Activated T-cell treated with anti-CD3 and anti-CD28 coated beads, Interleukin-2, amount 50 U/mL, for 24 hours (primary cell): ENCODE data around the gene NOL4.

Experiments used
- DNase-seq: peaks from one replicate; pipeline ENCODE4 v3.0.0-alpha.2; 2020
- H3K27ac Mint-ChIP-seq: 2 replicates; pipeline ENCODE4 v1.8.0; 2020; ENCODE audit warnings: mild to moderate bottlenecking, mixed read lengths
- H3K27me3 Mint-ChIP-seq: 2 replicates; pipeline ENCODE4 v1.8.0; 2020; ENCODE audit warnings: mixed read lengths
- H3K36me3 Mint-ChIP-seq: 2 replicates; pipeline ENCODE4 v1.8.0; 2020; ENCODE audit warnings: low read depth, mixed read lengths
- H3K4me1 Mint-ChIP-seq: 2 replicates; pipeline ENCODE4 v1.8.0; 2020; ENCODE audit warnings: low read depth, mixed read lengths
- H3K4me3 Mint-ChIP-seq: 2 replicates; pipeline ENCODE4 v1.8.0; 2020; ENCODE audit warnings: mild to moderate bottlenecking, moderate library complexity, mixed read lengths
- H3K9me3 Mint-ChIP-seq: 2 replicates; pipeline ENCODE4 v1.8.0; 2020; ENCODE audit warnings: mixed read lengths

Gene NOL4

DNA sequence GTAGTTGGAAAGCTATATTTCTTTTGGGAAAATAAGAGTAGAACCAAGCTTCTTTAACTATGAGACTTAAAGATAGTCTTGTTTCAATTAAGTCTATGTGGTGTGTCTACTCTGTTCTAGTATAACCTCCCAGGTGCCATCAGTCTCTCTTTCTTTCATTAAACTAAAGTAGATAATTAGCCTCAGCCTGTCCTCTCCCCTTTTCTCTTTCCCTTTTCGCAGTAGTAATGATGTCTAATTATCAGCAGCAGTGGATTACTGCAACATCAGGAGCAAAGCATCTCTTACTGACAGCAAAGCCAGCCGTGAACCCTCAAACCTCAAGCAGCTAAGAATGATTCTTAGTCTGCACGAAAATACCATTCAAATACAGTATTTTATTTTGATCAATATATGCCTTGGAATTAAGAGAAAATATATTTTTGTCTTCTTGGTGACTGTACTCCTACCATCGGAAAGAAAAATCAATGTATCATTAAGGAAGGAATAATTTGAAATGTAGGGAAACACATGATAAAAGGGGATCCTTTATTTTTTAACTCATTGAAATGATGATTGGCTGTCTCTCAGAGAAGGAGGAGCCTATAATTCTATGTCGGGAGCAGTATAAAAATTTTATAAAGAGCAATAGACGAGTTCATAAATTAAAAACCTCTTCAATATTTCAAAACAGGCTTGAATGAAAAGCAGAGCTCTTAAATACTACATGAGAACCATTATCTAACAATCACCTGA lies 4.5 kb downstream of the NOL4 start:
- Mint-ChIP-seq H3K4me3 (no peak overlapping the region), H3K27me3 (peaks cover 39% of the 10 kb centered on the region), H3K4me1 (peaks cover 5% of the 10 kb centered on the region), H3K36me3 (no peaks in the 10 kb centered on the region), H3K9me3 (peaks cover 2% of the 10 kb centered on the region), H3K27ac (no peak overlapping the region)
- no peak for DNase-seq

DNA sequence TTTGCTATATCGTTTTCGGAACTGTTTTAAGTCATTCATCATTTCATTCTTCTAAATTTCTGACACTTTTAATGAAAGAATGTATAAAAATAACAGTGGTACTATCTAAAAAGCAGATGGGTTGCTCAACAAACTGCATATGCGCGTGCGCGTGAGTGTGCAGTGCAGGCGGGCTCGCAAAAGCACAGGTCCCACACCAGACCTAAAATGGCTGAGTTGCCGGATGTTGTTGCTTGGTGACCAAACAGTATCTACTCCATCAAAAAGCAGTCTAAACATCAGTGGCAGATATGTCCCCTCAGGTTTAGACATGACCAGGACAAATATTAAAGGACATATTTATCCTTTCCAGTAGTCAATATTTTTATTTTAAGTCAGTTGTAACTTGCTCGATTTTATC lies 5.1 kb downstream of the NOL4 start:
- H3K9me3 Mint-ChIP-seq: peaks cover 2% of the 10 kb centered on the region
- H3K4me3 Mint-ChIP-seq: no peak overlapping the region
- no peak overlapping the region for H3K27ac Mint-ChIP-seq
- peaks cover 34% of the 10 kb centered on the region for H3K27me3 Mint-ChIP-seq
- H3K36me3 Mint-ChIP-seq: no peaks in the 10 kb centered on the region
- DNase-seq: no peak
- peaks cover 5% of the 10 kb centered on the region for H3K4me1 Mint-ChIP-seq

DNA sequence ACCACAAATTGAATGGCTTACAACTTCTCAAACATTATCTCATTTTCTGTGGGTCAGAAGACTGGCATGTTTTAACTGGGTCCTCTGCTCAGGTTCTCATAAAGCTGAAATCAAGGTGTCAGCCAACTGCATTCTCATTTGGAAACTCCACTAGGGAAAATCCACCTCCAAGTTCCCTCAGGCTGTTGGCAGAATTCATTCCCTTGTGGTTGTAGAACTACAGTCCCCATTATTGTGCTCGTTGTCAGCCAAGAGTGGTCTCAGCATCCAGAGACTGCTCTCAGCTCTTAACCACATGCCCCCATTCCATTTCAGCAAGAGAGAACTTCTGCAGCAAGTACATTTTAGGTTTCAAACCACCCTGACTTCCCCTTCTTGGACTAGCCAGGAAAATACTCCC lies 12.2 kb downstream of the NOL4 start:
- H3K36me3 Mint-ChIP-seq: no peaks in the 10 kb centered on the region
- no peaks in the 10 kb centered on the region for H3K27me3 Mint-ChIP-seq
- H3K27ac Mint-ChIP-seq: no peak overlapping the region
- no peak overlapping the region for H3K4me3 Mint-ChIP-seq
- no peaks in the 10 kb centered on the region for H3K4me1 Mint-ChIP-seq
- no peak for DNase-seq
- H3K9me3 Mint-ChIP-seq: peaks cover 8% of the 10 kb centered on the region

DNA sequence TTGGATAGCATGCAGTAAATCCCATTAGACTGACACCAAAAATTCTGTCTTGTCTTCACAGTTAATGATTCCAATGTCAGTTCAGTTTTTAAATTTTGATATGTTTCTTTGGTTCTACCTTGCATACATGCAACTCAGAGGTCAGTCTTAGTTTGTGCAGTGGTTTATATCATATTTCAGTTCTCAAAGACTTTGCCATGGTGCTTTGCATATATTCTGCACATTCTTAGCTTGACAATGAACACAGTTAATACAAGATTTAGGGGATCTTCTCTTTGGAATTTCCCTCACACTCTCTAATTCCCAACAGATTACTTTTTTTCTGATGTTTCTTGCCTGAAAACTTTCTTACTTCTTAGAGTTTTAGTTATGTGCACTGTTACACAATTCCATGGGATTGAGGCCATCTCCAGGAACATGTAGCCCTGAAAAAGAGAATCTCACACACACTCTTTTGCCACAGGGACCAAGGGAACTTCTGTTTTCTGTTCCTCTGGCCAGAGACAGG lies 17.3 kb downstream of the NOL4 start:
- H3K27me3 Mint-ChIP-seq: no peaks in the 10 kb centered on the region
- no peaks in the 10 kb centered on the region for H3K36me3 Mint-ChIP-seq
- H3K9me3 Mint-ChIP-seq: peaks cover 9% of the 10 kb centered on the region
- no peak overlapping the region for H3K27ac Mint-ChIP-seq
- H3K4me1 Mint-ChIP-seq: no peaks in the 10 kb centered on the region
- no peak overlapping the region for H3K4me3 Mint-ChIP-seq
- DNase-seq: no peak

DNA sequence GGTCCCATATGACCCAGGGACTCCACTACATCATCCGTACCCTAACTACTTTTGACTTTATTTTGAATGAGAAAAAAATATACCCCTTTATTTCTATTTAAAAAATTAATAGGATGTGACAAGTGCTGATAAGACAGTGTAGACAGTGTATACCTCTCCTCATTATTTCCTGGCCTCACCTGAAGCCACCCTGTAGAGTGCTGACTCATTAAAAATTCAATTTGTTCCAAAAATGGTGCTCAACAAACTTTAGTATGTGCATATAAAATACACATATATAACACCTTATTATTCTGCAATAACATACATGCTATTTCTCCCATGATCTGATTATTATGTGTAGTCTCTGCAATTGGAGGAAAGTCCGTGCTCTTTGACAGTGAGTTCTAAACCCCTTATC lies 20.8 kb downstream of the NOL4 start:
- Mint-ChIP-seq H3K27ac (no peak overlapping the region), H3K27me3 (no peaks in the 10 kb centered on the region), H3K4me3 (no peak overlapping the region), H3K4me1 (no peaks in the 10 kb centered on the region), H3K9me3 (peaks cover 10% of the 10 kb centered on the region), H3K36me3 (no peaks in the 10 kb centered on the region)
- DNase-seq: no peak

- H3K4me3 Mint-ChIP-seq: no peak overlapping the region
- DNase-seq: no peak
- no peaks in the 10 kb centered on the region for H3K4me1 Mint-ChIP-seq
- no peaks in the 10 kb centered on the region for H3K27me3 Mint-ChIP-seq
- peaks cover 4% of the 10 kb centered on the region for H3K9me3 Mint-ChIP-seq
- H3K27ac Mint-ChIP-seq: no peak overlapping the region
- H3K36me3 Mint-ChIP-seq: no peaks in the 10 kb centered on the region
Observed at GRCh38 chr18:34196256-34196655, 28.5 kb downstream of the NOL4 start.

DNA sequence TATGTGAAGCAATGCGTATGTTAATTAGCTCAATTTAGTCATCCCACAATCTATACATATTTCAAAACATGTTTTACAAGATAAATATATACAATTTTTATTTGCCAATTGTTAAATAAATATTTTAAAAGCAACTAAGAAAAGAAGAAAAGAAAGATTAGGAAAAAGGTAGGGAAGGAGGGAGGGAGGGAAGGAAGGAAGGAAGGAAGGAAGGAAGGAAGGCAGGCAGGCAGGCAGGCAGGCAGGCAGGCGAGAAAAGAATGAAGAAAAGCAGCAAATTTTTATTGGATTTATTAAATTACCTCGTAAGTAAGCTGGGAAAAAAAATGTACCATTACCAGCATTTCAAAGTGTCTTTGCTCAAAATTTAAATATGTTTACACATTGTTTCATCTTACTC lies 30.5 kb downstream of the NOL4 start:
- peaks cover 2% of the 10 kb centered on the region for H3K9me3 Mint-ChIP-seq
- H3K4me1 Mint-ChIP-seq: no peaks in the 10 kb centered on the region

GRCh38 chr18:34189656-34190435 lies 34.9 kb downstream of the NOL4 start:
- Mint-ChIP-seq H3K36me3 (no peaks in the 10 kb centered on the region), H3K4me3 (no peak overlapping the region), H3K9me3 (peaks cover 10% of the 10 kb centered on the region), H3K27ac (no peak overlapping the region), H3K4me1 (no peaks in the 10 kb centered on the region), H3K27me3 (no peaks in the 10 kb centered on the region)
- no peak for DNase-seq

More for the DNA sequence above, 30.5 kb downstream of the NOL4 start:
- no peak for DNase-seq
- no peaks in the 10 kb centered on the region for H3K27me3 Mint-ChIP-seq
- H3K27ac Mint-ChIP-seq: no peak overlapping the region
- H3K36me3 Mint-ChIP-seq: no peaks in the 10 kb centered on the region
- no peak overlapping the region for H3K4me3 Mint-ChIP-seq
